GM18511 (cell line): Measurements from ENCODE around the gene NOL11.
"Not testable (repeated sequence)": the region's sequence is repeated elsewhere in the genome, so short reads cannot be mapped to it uniquely, and the experiment has no call there.

Source experiments
- ATAC-seq: cut with Tn5 transposase; IDR thresholded peaks from one replicate; pipeline ENCODE4 v1.9.1; 2021; ENCODE audit warnings: mild to moderate bottlenecking, moderate library complexity; ENCODE audit not compliant: unreplicated experiment

Gene NOL11

GRCh38 chr17:67752160-67752559 lies 34.4 kb downstream of the NOL11 start:
- ATAC-seq = not testable (repeated sequence)

DNA sequence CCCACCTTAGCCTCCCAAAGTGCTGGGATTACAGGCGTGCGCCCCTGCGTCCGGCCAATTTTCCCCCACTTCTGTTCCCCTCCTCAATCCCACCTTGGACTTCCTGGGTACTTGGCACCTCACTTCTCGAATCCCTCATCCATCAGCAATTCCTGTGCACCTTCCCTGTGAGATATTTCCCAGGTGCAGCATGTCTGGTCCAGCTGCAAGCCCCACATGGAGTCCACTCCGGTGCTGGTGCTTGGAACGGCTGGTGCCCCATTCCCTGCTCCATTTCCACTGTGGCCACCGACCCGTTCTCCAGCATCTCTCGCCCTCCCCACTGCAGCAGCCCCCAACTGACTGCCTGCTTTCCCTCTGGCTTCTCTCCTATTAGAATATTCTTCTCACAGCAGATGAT lies 35.3 kb downstream of the NOL11 start:
- no peak for ATAC-seq

GRCh38 chr17:67754001-67754400 lies 36.3 kb downstream of the NOL11 start:
- no peak for ATAC-seq

DNA sequence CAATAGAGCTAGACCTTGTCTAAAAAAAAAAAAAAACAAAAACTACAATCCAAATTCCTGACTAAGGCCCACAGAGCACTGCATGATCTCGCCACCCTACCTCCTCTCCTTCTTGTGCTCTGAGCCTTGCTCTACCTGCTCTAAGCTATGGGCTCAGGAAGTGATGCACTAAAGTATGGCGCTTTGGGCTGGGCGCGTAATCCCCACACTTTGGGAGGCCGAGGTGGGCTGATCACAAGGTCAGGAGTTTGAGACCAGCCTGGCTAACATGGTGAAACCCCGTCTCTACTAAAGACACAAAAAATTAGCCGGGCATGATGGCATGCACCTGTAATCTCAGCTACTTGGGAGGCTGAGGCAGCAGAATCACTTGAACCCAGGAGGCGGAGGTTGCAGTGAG lies 37.0 kb downstream of the NOL11 start:
- ATAC-seq = not testable (repeated sequence)

- ATAC-seq = not testable (repeated sequence)
These were observed 39.0 kb downstream of the NOL11 start for GRCh38 chr17:67756766-67757165.

DNA sequence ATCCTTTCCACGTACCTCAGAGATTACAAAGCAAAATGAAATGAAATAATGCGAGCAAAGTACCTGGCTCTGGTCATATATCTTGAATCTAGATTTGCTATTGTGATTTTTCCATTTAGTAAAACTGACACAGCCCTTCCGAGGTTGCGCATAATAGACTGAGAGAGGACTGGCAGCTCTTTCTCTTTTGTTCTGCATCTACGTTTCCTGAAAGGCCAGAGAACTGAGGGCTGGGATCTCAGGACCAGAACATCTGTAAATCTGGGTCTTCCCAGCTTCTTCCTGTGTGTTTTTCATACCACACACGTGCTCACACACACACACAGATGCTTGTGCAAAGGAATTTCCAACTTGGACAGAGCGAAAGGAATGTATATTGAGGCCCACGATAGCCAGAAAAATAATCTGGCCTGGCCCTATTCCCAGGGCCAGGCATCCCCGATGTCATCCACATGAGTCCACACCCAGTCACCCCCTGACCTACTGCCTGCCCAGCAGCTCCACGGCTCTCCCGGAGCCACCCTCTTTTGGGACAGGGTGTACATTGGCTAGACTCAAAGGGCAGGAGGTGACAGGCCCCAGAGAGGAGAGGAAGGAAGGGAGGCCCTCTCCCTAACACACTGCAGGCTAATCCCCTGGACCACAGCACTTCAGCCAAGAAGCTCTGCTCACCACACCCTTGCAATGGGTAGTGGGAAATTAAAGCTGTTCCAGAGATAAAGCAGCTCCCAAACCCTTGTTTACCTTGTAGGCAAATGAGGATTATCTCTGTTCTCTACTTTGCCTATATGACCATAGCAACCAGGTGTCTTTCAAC lies 41.8 kb downstream of the NOL11 start:
- no peak for ATAC-seq

GRCh38 chr17:67765623-67766022 lies 47.9 kb downstream of the NOL11 start:
- ATAC-seq = no peak

- no peak for ATAC-seq
These were observed 51.5 kb downstream of the NOL11 start for GRCh38 chr17:67769231-67769630.

GRCh38 chr17:67770539-67770938 lies 52.8 kb downstream of the NOL11 start:
- no peak for ATAC-seq

DNA sequence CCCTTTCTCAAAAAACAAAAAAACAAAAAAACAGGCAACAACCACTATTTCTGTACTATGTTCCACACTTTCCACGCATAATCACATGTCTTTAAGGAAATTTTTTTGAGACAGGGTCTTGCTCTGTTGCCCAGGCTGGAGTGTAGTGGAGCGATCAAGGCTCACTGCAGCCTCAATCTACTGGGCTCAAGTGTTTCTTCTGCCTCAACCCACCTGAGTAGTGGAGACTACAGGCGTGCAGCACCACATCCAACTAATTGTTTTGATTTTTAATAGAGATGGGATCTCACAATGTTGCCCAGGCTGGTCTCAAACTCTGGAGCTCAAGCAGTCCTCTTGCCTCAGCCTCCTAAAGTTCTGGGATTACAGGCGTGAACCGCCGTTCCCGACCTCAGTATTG lies 54.9 kb downstream of the NOL11 start:
- no peak for ATAC-seq

DNA sequence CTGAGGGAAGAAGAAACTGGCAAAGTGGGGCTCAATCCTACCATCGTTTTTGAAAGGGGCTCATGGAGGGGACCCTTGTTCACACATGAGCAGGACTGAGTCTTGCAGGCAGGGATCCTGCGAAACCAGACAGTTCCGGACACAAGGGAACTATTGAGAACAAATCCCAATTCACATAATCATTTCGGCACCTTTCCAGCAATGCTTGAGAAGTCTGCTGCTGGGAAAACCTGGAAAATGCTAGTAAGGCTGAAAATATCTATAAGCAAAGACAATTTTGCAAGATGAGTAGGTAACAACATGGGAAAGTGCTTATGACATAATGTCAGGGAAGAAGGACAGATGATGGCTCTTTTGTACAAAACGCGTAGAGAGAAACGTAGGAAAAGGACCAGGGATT lies 55.5 kb downstream of the NOL11 start:
- ATAC-seq = no peak

DNA sequence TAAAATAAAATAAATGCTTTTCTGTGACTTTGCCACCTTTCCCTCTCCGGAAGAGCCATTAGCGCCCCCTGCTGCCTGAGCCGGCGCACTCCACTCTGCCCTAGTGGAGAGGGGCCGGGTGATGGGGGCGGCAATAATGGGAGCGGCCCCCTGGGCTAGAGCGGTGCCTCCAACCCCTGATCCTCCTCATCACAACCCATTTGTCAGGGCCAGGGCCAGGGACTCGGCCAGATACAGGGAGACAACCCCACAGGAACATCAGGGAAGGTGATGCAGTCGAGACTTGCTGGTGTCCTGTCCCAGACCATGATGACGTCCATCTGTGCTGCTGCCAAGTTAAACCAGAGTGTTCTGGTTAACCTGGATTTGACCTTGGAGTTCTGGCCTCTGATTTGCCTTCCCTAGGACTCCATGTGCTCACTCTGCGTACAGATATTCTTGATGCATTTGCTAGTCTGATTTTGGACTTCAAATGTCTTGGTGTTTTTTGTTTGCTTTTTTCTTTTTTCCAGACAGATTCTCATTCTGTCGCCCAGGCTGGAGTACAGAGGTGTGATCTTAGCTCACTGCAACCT lies 61.4 kb downstream of the NOL11 start:
- no peak for ATAC-seq

- ATAC-seq = no peak
These were observed 66.8 kb downstream of the NOL11 start for GRCh38 chr17:67784364-67785121.

- ATAC-seq = no peak
These were observed 67.4 kb downstream of the NOL11 start for GRCh38 chr17:67785122-67785477.

DNA sequence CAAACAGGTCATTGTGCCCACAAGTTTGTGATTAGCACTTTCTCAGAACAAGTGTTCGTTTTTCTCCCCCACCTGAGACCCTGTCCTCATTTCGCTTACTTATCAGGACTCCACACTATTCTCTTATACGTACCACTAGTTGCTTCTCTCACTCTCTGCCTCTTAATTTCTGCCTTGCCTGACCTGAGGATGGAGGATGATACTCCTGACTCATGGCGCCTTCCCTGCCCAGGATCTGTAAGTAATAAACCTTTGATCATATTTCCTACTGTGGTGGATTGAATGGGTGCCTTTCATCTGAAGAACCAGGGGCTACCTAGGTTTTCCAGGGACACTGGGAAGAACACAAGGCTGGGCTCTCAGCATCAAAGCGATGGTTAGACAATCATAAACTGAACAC lies 67.8 kb downstream of the NOL11 start:
- no peak for ATAC-seq
